HCT116 (cell line): ENCODE data around the gene DRD2.

Source experiments
- ATF3 ChIP-seq: IDR thresholded peaks from 2 replicates; pipeline ENCODE4 v1.6.1; 2012
- CTCF ChIP-seq, 3 experiments: fragments of 200-600 bp in 1 of 3; sonication (generic) in 1 of 3; IDR thresholded peaks in 2 of 3; conservative IDR thresholded peaks in 1 of 3; 2 replicates each; pipeline ENCODE4 v1.5.1; 2012 to 2017; ENCODE audit warnings: low read depth in 2 of 3, low read length in 2 of 3, antibody characterized with exemption in 1 of 3, borderline replicate concordance in 1 of 3, control low read depth in 1 of 3, mild to moderate bottlenecking in 1 of 3, mixed read lengths in 1 of 3, mixed run types in 1 of 3, moderate library complexity in 1 of 3; ENCODE audit not compliant: insufficient read depth in 1 of 3
- EGR1 ChIP-seq: IDR thresholded peaks from 2 replicates; pipeline ENCODE4 v1.6.1; 2012; ENCODE audit warnings: low read depth
- ELF1 ChIP-seq: IDR thresholded peaks from 2 replicates; pipeline ENCODE4 v1.6.1; 2012; ENCODE audit warnings: low read depth, borderline replicate concordance
- JUND ChIP-seq: IDR thresholded peaks from 2 replicates; pipeline ENCODE4 v1.6.1; 2012
- POLR2A ChIP-seq: IDR thresholded peaks from 2 replicates; pipeline ENCODE4 v1.7.0; 2011; ENCODE audit warnings: borderline replicate concordance; ENCODE audit not compliant: insufficient read depth, insufficient read length; ENCODE audit errors: extremely low read depth
- POLR2AphosphoS5 ChIP-seq: IDR thresholded peaks from 2 replicates; pipeline ENCODE4 v1.6.1; 2011; ENCODE audit warnings: mild to moderate bottlenecking, low read depth, low read length, moderate library complexity
- REST ChIP-seq: IDR thresholded peaks from 2 replicates; pipeline ENCODE4 v1.6.1; 2012; ENCODE audit warnings: low read depth
- SIN3A ChIP-seq: IDR thresholded peaks from 2 replicates; pipeline ENCODE4 v1.6.1; 2012; ENCODE audit warnings: low read depth
- ZFX ChIP-seq: fragments of 450-650 bp; IDR thresholded peaks from 2 replicates; pipeline ENCODE4 v1.6.1; 2017

GRCh38 chr11:113382121-113382520 is 93.1 kb downstream of the DRD2 start:
- TF ChIP-seq REST: no peak
- no peak for TF ChIP-seq ELF1
- no peak for TF ChIP-seq POLR2A
- no peak for TF ChIP-seq JUND
- no peak for TF ChIP-seq SIN3A
- TF ChIP-seq CTCF (IDR thresholded peaks at IDR 0.05 in 2 of 3, conservative IDR thresholded peaks at IDR 0.05 in 1 of 3; ENCODE audit: borderline replicate concordance in 1 of 3, insufficient read depth in 1 of 3, low read depth in 2 of 3, low read length in 2 of 3): no peak
- TF ChIP-seq POLR2AphosphoS5: no peak
- no peak for TF ChIP-seq ZFX
- no peak for TF ChIP-seq EGR1
- TF ChIP-seq ATF3: no peak
